NK-92 treated with Interleukin-12 subunit alpha and Interleukin-12 subunit beta, amount 100 ng/mL, for 24 hours (cell line): ENCODE measurements around the gene MAP3K15.

Experiments used
- DNase-seq: peaks from one replicate; lab custom pipeline; 2025; lab: John Stamatoyannopoulos, UW

MAP3K15 gene, protein sequence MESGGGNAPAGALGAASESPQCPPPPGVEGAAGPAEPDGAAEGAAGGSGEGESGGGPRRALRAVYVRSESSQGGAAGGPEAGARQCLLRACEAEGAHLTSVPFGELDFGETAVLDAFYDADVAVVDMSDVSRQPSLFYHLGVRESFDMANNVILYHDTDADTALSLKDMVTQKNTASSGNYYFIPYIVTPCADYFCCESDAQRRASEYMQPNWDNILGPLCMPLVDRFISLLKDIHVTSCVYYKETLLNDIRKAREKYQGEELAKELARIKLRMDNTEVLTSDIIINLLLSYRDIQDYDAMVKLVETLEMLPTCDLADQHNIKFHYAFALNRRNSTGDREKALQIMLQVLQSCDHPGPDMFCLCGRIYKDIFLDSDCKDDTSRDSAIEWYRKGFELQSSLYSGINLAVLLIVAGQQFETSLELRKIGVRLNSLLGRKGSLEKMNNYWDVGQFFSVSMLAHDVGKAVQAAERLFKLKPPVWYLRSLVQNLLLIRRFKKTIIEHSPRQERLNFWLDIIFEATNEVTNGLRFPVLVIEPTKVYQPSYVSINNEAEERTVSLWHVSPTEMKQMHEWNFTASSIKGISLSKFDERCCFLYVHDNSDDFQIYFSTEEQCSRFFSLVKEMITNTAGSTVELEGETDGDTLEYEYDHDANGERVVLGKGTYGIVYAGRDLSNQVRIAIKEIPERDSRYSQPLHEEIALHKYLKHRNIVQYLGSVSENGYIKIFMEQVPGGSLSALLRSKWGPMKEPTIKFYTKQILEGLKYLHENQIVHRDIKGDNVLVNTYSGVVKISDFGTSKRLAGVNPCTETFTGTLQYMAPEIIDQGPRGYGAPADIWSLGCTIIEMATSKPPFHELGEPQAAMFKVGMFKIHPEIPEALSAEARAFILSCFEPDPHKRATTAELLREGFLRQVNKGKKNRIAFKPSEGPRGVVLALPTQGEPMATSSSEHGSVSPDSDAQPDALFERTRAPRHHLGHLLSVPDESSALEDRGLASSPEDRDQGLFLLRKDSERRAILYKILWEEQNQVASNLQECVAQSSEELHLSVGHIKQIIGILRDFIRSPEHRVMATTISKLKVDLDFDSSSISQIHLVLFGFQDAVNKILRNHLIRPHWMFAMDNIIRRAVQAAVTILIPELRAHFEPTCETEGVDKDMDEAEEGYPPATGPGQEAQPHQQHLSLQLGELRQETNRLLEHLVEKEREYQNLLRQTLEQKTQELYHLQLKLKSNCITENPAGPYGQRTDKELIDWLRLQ (N-terminal part only)

GRCh38 chrX:19514791-19515614 is at the start of gene MAP3K15:
MAP3K15 (minus strand) TSS chrX:19515508; CDS start chrX:19515261, 247 bp downstream.
- no peak for DNase-seq

GRCh38 chrX:19564606-19565005 is 49.3 kb upstream of the MAP3K15 start:
- no peak for DNase-seq

DNA sequence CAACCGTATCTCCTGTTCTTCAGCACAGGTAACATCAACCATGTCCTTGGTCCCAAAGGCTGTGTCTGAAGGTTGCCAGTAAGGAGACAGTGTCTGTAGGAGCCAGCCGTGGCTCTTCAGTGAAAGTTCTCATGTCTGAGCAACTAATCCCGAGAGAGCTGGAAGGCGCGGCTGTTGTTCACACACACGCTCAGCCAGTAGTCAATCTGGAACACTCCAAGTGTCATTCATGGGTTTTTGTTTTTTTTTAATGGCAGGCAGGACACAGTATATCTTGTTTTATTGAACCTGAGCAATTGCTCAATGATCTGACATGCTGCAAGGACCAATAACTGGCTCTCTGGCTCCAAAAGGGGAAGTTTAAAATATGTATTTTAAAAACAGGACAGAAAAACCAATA is 48.4 kb upstream of the MAP3K15 start:
- DNase-seq = no peak

DNA sequence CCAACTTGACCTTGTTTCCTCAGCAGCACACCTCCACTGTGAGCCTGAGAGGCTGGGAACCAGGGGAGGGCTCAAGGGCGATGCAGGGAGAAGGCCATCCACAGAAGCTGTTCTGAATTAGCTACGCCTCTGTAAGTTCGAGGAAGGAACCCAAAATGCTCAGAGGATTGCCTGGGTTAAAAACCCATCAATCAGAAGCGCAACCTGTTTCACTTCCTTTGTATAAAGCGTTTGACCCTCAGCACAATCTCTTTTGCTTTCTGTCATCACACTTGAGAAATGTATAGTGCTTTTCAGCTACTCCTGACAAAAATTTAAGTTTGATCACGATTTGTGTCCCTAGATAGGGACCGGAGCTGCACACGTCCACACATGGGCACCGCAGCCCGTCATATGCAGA is 48.0 kb upstream of the MAP3K15 start:
- no peak for DNase-seq

DNA sequence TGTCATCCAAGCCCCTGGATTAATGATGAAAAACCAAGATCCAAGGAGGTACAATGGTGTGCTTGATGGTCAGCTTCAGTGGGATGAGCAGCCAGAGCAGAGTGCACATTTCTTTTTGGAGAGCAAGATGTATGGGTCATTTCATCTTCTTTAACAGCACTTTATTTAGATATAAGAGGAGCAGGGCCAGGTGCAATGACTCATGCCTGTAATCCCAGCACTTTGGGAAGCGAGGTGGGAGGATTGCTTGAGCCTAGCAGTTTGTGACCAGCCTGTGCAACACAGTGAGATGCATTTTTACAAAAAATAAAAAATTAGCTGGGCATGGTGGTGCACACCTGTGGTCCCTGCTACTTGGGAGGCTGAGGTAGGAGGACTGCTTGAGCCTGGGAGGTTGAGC is 45.3 kb upstream of the MAP3K15 start:
- DNase-seq = no peak

DNA sequence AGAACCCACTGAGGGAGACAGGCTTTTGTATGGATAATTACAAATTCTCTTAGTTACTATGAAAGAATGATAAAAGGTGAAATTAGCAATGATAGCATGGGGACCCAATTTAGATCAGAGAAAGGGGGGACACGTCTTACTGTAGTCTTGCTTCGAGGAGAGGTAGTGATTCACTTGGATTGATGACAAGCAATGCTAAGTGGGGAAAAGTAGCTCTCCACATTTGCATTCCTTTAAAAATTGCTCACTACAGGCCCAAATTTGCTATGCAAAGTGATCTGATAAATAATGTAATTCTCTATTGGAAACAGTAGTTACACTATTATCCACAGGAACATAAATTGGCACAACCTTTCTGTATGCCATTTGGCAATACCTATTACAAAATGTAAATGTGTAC is 42.5 kb upstream of the MAP3K15 start:
- DNase-seq = no peak

GRCh38 chrX:19556202-19556601 is 40.9 kb upstream of the MAP3K15 start:
- DNase-seq = no peak

DNA sequence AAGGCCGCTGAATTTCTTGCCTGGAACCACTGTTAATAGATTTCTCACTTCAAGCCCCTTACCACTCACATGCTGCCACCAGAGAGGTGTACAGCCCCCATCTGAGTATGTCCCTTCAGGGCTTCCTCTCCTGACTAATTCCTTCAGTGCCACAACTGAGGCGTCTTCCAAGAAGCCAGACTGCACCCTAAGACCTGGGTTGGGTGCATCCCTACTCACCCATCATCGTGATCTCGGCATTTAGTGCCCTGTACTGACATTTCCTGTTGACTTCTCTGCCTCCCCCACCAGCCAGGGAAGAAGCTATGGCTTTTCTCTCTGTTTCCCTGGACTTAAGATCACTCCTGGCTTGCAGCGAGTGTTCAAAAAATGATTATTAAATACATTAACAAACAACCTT is 40.4 kb upstream of the MAP3K15 start:
- DNase-seq = no peak

- no peak for DNase-seq
Measured at GRCh38 chrX:19555236-19555635, 39.9 kb upstream of the MAP3K15 start.

- no peak for DNase-seq
Measured at GRCh38 chrX:19554786-19555185, 39.5 kb upstream of the MAP3K15 start.

- DNase-seq = no peak
Measured at GRCh38 chrX:19552793-19553192, 37.5 kb upstream of the MAP3K15 start.

DNA sequence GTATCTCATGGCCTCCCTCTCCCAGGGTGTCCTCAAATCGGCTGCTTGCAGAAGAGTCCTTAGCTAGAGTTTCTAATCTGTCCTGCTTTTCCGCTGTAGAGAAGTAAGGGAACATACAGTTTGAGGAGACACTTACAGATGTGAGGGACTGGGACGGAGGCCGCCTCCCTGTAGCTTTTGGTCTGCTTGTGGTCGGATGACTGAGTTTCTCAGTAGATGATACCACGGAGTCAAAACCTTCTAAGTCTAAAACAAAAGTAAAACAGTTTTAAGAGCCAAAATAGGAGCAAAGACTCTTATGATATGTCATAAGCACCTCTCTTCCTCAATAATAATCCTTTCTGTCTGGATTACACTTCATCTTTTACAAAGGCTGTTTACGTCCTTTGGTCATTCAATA is 34.5 kb upstream of the MAP3K15 start:
- DNase-seq = no peak

GRCh38 chrX:19548934-19549333 is 33.6 kb upstream of the MAP3K15 start:
- DNase-seq = no peak

DNA sequence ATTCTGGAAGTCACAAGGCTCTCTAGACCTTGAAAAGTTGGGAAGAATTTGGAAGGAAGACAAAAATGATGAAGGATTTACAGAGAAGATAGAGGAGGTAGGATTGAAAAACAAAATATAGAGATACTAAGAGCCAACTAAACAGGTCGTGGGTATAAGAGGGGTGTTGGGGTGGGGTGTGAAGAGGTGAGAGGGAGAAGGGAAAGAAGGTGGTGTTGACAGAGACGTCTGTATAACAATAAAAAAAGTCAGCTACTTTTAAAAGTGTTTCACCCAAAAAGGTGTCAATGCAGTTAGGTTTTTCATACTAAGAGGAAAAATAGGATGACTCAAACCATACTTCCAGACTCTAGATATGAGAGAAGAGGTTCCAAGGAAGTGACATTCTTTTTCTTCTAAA is 33.0 kb upstream of the MAP3K15 start:
- no peak for DNase-seq

GRCh38 chrX:19545651-19546050 is 30.3 kb upstream of the MAP3K15 start:
- no peak for DNase-seq

GRCh38 chrX:19544693-19545305 is 29.5 kb upstream of the MAP3K15 start:
- no peak for DNase-seq

DNA sequence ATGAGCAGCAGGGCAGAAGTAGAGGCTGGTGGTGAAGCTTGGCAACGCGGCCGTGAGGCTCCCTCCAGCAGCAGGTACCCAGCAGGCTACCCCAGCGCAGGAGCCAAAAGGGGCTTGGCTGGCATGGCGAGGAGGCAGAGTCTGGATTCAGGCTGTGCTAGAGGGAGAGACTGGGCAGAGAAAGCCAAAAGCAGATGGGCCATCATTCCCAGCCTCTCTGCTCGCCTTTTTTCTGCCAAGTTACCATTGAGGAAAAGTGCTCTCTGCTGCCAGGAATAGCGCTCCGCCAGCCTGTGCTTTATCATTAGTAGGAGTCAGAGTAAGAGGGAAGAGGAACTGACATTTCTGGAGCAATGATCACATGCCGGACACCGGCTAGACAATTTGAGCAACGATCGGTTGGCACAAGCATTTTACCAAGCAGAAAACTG is 28.7 kb upstream of the MAP3K15 start:
- no peak for DNase-seq

DNA sequence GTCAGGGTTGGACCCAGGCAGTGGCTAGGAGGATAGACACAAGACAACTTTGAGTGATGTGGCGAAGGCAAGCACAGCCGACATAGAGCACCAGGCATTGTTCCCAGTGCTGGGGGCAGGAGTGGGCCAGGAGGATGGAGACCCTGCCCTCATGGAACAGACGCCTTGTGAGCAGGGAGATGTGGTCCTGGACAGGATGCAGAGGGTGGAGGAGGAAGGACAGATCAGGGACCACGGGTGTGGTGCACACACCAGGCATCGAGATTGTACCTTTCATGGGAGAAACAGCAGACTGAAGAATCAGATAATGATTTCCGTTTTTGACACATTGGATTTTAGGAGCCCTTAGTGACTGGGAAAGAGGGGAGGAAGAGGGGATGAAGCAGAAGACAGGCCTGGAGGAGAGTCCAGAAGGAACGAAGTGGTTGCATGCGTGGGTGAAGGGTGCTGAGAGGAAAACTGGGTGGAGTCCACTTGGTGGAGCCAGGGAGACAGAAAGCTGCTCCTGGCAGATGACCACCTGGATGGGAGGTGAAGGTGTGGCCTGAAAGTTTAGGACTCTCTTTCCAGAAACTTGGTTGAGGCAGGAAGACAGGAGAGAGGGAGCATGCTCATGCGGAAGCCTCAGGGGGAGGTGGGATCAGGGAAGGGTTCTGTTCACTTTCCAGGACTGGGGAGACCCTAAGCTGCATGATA is 27.9 kb upstream of the MAP3K15 start:
- no peak for DNase-seq

DNA sequence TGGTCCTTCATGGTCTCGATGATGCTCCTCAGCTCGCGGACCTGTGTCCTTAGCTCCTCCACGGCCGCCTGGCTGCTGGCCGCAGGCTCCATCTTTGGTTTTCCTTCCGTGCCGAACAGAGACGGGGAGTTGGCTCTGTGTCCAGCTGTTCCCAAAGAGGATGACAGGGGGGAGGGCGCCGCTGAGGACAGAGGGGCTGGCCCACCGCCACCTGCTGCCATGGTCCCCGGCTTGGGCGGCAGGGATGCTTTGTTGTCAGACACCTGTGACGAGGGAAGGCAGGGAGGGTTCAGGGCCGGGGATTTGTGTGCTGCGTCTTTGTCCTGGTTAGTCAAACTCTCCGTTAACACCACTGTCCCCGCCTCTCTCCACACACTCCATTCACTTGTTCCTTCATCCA is 26.6 kb upstream of the MAP3K15 start:
- no peak for DNase-seq

DNA sequence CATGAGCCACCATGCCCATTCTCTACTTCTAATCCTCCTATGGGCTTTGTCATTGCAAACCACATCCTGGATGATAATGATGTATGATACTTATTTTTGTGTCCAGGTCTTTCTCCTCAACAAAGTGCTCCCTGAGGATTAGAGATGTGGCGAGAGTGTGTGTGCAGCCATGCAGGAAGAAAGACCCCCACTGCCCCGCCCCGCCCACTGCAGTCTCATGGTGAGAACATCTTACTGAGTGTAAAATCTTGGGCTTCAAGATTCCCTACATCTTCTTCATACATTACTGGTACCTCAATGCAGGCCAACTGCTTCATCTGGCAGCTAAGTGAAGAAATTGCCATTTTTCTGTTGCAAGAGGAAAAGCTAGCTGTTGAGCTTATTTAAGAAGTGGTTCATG is 25.9 kb upstream of the MAP3K15 start:
- DNase-seq = no peak
